G401 (cell line): ENCODE measurements around the gene PTPRE. TPM values are rescaled to one million over a fixed set of nuclear protein-coding genes. Genes with fewer than 3 reads are reported as not detected.
A peak's percentile ranks its signal among the peaks of the same experiment; 100 is the strongest.

Source experiments
- DNase-seq: peaks from one replicate; pipeline ENCODE4 v3.0.0-alpha.2; 2015; ENCODE audit warnings: low spot score
- in situ Hi-C: cut with HindIII; loops from 2 replicates; pipeline ENCODE4 v1.10.0; 2016; ENCODE audit warnings: low sequenced_read_pairs, mixed read lengths
- total RNA-seq: library from RNA; depleted of rRNA; stranded (reverse); fragments of >200 nt; shearing (Covaris generic); gene quantifications from 2 replicates; pipeline ENCODE4 v1.2.3, GENCODE V29; 2014

The PTPRE gene
- total RNA-seq, 1 experiment from 2014 or later = not detected

DNA sequence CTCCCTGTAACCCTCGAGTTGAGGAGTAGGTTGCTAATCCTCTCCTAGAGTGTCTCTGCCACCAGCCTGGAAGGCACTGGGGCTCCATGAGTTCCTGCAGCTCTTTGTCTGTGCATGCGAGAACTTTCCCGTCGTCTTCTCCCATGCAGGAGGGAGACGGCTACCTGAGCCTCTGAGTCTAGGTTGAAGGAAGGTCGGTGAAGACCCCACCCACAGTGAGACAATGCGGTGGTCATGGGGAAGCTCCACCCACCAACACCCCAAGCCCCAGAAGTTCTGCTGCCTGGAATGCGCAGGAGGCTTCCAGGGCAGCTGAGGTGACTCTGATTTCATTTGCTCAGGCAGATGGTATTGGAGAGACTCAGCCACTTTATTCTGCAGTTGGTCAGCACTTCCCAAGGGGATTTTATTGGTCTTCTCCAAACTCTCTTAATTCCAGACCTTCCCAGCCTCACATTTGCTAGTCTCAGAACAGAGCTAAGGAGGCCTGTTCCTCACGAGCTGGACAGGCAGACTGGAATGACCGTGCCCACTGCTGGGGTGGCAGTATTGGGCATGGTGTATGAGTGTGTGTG, 36.5 kb downstream of the PTPRE start:
- in situ Hi-C loops = no loop called here
- no peak for DNase-seq

DNA sequence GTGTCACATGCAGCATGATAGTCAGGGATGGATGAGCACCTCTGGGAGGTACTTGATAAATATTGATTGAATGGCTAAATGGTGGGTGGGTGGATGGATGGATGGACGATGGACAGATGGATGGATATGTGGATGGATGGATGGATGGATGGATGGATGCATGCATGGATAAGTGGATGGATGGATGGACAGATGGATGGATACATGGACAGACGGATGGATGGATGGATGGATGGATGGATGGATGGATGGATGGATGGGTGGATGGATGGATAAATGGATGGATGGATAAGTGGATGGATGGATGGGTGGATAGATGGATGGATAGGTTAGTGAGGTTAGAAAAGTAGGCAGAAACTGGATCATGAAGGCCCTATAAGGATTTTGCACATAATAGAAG, 37.4 kb downstream of the PTPRE start:
- no peak for DNase-seq
- in situ Hi-C loops = no loop called here

DNA sequence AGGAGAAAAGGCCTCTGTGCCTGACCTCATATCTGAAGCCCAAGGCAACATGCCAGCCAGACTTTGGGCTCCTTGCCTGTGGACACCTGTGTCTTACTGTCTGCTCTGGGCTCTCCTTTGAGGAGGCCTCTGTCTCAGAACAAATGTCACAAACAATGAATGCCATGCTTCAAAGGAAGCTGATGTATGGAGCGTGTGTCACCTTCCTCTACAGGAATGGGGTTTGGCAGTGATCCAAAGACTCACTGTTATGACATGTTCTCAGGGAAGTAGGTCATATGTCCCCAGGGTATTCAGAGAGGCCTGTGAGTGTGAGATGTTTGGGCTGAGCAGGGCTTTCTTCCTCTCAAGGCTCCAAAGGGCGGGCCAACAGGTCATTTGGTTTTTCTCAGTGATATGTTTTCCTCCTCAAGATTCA, 38.4 kb downstream of the PTPRE start:
- DNase-seq = peak; percentile 84
- in situ Hi-C loops = no loop called here

DNA sequence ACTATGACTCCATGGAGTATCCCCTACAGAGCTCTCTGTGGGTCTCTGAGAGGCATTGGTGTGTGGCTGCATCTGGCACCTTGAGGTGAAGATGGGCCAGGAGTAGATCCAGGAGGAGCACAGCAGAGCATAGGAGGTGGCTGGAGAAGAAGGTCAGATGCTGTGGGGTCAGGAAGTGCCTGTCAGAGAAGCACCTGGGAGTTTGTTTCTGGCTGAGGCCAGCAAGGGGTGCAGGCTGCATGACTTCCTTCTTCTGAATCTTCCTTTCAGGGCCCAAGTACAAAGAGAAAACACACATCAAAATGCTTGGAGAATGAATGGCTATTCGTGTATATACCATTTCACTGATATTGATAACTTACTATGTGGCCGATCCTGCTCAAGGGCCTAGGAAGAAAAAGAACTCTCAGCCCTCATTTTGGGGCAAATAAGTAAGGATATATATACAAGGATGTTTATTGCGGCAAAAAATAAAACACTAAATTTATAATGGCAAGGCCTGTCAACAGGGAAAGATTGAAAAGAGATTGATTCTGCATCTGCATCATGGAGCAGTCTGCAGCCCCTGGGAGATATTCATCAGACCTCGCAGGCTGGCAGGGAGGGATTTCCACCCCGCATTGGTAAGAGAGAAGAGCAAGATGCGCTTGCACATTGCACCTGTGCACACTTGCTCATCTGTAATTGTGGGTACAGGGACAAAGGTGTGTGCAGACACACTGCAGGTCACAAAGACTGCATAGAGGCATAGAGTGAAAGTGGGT, 39.2 kb downstream of the PTPRE start:
- no peak for DNase-seq
- in situ Hi-C loops = no loop called here

DNA sequence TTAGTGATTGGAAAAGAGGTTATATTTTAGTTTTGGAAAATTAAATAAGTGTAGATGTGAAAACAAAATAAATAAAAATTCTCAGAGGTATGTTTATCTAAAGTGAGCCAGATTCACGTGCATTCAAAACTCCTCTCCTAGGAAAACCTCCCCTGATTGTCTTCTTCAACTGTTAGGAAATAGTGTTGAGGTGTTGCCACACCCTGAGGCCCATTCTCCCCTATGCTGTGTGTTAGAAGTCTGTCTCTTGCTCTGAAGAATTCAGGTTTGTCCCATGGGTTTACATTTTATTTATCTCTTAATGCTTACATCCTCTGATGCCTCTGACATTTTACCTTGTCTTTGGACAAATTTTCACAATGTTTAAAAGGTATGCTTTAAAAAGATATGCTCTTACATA, 40.3 kb downstream of the PTPRE start:
- in situ Hi-C loops = no loop called here
- no peak for DNase-seq

DNA sequence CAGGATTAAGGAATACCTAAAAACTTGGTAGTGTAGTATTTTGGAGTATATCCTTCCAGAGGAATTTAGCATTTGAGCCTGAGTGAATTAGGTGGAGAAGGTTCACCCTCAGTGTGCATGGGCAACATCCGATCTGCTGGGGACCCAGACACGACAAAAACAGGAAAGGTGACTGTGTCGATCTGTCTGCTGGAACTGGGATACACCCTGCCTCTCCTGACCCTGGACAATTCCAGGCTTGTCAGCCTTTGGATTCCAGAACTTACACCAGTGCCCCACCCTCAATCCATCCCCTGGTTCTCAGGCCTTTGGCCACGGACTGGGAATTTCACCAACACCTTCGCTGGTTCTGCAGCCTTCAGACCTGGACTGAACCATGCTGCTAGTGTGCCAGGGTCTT, 41.9 kb downstream of the PTPRE start:
- in situ Hi-C loops = no loop called here

DNA sequence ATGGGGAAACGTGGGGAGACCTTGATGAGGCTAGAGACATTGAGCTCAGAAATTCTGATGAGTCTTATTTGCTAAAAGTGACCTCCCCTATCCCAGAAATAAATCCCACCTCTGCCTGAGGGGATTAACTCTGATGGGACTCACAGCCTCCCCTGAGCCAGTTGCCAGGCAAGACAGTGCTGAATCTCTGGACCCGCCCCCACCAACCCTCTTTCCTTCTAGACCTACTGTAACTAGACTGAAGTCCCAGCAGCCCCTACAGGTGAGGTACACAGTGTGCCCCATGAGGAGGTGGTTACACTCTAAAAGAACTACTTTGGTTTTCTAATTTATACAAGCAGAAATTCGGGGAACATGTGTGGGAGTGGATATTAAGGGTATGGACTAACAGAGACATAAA, 42.9 kb downstream of the PTPRE start:
- in situ Hi-C loops = no loop called here
- DNase-seq = no peak

More for the DNA sequence above, 41.9 kb downstream of the PTPRE start:
- no peak for DNase-seq

DNA sequence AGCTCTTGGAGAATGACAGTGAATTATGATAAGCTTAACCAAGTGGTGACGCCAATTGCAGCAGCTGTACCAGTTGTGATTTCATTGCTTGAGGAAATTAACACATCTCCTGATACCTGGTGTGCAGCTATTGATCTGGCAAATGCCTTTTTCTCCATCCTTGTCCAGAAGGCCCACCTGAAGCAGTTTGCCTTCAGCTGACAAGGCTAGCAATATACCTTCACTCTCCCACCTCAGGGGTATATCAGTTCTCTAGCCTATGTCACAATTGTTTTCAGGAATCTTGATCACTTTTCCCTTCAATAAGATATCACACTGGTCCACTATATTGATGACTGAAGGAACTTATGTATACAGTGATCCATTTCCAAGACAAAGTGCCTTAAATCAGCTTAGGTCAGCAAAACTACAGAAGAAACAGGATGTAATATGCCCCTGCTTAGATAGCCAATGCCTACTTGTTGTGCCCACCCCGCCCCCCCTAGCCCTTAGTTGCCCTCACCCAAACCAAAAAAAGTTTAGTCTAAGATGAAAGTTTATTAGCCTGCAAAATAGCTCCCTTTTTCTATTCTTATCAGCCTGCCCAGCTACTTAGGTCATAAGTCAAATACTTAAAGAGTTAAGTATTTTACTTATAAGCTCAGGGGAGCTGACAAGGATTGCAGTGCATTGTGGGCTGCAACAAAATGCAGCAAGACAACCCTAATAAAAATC, 45.1 kb downstream of the PTPRE start:
- in situ Hi-C loops = no loop called here
- no peak for DNase-seq

DNA sequence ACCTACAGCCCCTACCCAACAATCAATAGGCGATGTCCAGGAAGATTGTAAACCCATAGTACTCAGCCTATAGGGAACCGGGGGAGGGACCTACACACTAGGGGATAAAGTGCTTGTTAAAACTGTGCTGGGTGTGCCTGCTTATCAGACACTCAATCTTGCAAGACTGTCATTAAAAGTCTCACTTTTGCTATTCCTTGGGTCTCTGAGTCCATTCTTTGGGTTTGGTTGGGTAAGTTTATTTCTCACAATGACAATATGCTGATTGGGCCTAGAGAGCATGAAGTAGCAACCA, 45.6 kb downstream of the PTPRE start:
- no peak for DNase-seq
- in situ Hi-C loops = no loop called here

DNA sequence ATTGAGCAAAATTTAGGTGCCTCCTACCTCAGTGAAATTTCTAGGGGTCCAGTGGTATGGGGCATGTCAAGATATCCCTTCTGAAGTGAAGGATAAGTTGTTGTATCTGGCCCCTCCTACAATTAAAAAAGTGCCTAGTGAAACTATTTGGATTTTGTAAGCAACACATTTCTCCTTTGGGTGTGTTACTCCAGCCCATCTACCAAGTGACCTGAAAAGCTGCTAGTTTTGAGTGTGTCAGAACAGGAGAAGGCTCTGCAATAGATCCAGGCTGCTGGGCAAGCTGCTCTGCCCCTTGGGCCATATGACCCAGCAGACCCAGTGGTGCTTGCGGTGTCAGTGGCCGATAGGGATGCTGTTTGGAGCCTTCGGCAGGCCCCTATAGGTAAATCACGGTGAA, 46.0 kb downstream of the PTPRE start:
- no peak for DNase-seq
- in situ Hi-C loops = no loop called here

DNA sequence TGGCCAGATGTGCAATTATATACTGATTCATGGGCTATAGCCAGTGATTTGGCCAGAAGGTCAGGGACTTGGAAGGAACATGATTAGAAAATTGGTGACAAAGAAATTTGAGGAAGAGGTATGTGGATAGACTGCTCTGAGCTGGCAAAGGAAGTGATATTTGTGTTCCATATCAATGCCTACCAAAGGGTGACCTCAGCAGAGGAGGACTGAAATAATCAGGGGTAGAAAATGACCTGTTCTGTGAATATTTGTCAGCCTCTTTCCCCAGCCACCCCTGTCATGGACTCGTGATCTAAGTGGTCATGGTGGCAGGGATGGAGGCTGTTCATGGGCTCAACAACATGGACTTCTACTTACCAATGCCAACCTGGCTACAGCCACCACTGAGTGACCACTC, 47.0 kb downstream of the PTPRE start:
- in situ Hi-C loops = no loop called here
- DNase-seq = no peak

DNA sequence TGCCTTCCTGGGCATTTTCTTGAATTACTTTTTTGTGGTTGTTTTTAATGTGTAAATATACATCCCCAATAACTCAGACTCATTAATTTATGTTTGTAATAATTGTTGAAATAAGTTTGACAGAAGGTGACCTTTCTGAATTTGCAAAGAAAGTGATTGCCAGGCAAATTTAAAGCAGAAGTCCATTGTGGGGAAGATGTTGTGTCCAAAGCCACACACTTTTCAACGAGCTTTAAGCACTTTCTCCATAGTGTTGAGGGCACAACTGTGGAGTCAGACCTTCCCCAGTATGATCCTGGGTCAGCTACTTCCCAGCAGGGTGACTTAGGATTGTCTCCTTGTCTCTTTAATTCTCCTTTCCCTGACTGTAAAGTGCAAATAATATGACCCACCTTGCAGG, 52.5 kb downstream of the PTPRE start:
- in situ Hi-C loops = no loop called here
- no peak for DNase-seq

DNA sequence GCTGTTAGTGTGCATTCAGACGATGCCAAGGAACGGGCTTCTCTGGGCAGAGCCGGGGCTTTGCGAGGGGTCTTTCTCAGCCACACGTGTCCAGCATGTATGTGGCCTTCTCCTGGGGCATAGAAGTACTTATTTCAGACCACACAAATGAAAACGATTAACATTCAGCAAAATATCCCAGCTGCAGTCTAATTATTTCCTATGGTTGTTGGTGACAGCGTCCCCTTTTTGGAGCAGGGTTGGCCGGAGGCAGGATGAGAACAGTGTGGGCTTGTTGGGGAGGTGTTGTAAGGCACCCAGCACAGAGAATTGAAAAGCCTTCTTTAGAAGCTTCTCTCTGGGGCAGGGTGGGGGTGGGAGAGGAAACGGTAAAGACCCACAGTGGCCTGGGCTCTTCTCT, 54.2 kb downstream of the PTPRE start:
- no peak for DNase-seq
- in situ Hi-C loops = no loop called here

DNA sequence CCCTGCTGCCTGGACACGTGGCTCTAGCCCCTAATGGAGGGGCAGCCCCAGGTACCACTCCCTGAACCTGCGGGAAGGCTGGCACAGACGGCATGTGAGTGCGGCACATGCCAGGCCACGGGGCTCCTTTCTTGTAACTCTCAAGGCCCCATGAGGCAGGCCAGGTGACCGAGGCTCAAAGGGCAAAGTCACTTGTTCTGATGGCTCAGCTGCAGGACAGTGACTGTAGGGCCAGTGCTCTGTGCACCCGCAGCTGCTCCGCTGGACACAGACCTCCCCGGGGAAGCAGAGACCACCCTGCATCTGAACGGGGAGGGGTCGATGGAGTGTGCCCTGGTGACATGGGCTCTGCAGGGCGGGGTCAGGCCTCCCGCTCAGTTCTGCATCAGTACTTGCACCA, 55.3 kb downstream of the PTPRE start:
- in situ Hi-C loops = no loop called here
- DNase-seq = no peak

DNA sequence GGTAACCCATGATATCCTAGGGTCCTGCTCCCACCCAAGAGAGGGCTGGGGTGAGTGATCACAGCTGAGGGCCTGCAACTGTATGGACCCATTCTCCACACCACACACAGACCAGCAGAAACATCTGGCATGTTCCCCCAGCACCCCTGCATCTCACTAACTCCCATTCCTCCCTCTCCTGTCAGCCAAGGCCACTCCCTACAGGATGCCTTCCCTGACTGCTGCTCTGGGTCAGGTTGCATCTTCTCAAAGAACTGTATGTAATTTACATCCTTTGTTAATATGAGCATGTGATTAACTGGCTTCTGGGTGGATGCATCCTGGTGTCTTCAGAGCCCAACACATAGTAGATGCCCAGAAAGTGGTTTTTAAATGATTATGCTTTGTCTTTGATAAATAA, 56.2 kb downstream of the PTPRE start:
- in situ Hi-C loops = no loop called here
- no peak for DNase-seq

DNA sequence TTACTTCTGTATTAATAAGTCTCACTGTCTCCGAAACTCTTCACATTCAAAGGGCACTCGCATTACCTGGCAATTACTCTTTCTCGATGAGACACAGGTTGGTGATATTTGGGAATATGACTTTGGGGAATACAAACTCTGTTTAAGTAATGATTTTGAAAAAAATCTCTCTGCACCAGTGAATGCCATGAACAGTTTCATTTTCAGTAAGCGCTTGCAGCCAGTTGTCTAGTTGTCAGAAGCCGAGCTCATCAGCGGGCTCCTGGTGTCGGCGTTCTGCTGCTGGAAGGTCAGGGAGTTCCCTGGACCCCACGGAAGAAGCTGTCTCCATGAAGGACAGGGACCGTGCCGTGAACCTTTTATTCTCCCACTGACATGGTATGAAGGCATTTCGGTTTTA, 57.7 kb downstream of the PTPRE start:
- in situ Hi-C loops = no loop called here
- no peak for DNase-seq

DNA sequence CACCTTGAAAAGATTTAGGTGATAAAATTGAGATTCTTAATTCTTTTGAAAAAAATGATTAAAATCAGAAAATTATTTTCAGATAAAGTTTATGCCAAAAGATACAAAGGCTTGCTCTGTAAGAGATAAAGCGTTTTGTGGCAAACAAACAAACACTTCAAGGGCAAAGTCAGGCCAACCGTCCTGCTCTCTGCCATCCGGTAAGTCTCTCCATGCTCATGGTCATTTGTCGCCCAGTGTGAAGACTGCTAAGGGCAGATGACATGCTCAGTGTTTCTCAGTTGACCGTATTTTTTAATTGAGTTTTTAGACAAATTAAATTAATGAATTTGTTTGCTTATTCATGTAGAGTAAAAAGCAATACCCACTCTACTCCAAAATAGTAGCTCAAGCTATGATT, 60.0 kb downstream of the PTPRE start:
- DNase-seq = no peak
- in situ Hi-C loops = no loop called here

DNA sequence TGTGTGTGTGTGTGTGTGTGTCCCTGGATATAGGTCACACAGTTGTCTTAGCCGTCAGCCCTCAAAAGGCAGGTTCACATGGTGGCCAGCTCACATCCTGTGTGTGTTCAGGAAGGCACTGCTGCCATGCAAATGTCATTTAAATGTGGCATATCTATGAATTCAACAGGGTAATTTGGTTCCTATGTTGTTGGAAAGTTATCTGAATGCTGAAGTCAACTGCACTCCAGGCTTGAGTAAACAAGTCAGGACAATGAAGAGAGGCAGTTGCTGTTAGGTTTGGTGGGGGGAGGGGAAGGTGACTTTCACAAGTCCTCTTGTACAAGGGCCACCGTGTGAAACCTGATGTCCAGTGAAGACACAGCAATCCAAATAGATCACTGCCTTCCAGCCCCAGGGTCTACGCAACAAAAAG, 61.1 kb downstream of the PTPRE start:
- no peak for DNase-seq
- in situ Hi-C loops = no loop called here

DNA sequence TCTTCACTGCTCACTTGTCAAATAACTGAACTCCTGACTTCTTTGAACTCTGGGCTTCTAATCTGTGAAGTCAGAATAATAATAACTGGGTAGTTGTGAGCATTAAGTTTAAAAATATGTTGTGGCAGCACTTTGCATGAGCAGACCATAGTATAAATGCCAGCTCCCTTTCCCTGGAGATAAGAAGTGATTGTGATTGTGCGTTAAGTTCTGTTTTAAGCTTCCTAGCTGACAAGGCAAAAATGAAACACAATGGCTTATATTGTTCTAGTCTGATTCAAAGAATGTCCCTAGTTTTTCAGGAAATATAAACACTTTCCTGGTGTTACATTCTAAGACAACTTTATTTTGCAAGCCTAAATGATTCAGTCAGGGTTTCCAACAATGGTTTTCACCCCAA, 61.8 kb downstream of the PTPRE start:
- in situ Hi-C loops = no loop called here

DNA sequence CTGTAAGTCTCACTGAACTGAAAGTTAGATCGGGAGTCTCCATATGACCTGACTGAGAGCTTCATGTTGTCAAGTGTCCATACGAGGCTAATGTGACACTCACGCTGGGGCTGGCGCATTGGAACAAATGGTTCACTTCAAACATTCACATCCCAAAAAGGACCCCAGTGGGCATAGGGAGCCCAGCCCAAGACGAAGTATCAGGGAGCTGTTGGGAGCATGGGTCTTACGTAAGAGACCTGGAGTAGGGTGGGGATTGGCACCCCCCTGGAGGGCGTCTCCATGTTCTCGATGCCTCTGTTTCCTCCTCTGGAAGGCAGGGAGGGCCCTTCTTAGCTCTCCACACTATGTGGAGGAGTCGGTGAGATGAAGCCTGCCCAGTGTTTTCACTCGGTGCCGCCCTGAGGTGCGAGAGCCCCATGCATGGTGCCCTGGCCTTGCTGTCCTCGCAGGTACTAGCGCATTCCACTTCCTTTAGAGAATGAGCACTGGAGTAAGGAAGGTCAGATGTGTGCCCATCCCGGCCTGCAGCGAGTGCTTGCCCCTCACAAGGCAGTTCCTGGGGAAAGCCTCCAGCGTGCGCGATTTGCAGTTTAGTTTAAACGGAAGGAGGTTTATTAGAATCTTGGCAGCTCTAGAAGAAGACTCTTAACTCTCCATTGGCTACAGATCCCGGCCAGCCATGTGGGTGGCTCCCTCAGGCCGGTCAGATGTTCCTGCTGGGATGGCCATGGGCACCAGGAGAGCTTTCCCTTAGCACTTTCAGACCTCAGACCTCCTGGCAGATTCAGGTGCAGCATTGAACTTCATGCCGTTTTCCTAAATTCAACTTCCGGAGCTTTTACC, 64.4 kb downstream of the PTPRE start:
- in situ Hi-C loops = no loop called here
- no peak for DNase-seq

More for the DNA sequence above, 61.8 kb downstream of the PTPRE start:
- DNase-seq = no peak
